ENCODE results near the gene PMEL.

GRCh38 chr12:55909513-55909884 is 56.3 kb downstream of the PMEL start:
- TF ChIP-seq EZH2 (IDR thresholded peaks at IDR 0.05; ENCODE audit: low read length, missing control alignments) (no peak), CTCF (conservative IDR thresholded peaks at IDR 0.05 in 1 of 2, IDR thresholded peaks at IDR 0.05 in 1 of 2; ENCODE audit: low read depth in 1 of 2, low read length in 2 of 2) (no peak)
